HCT116 (cell line): Measurements from ENCODE around the gene ZNF839.
A peak's percentile ranks its signal among the peaks of the same experiment; 100 is the strongest.

ENCODE experiments used
- CEBPB ChIP-seq: IDR thresholded peaks from 2 replicates; pipeline ENCODE4 v1.6.1; 2012; ENCODE audit warnings: low read depth
- EGR1 ChIP-seq: IDR thresholded peaks from 2 replicates; pipeline ENCODE4 v1.6.1; 2012; ENCODE audit warnings: low read depth
- EZH2 ChIP-seq: fragments of 200-600 bp; sonication (generic); IDR thresholded peaks from 2 replicates; pipeline ENCODE4 v1.6.1; 2017; ENCODE audit warnings: antibody characterized with exemption, mixed run types
- POLR2A ChIP-seq: IDR thresholded peaks from 2 replicates; pipeline ENCODE4 v1.7.0; 2011; ENCODE audit warnings: borderline replicate concordance; ENCODE audit not compliant: insufficient read depth, insufficient read length; ENCODE audit errors: extremely low read depth
- RAD21 ChIP-seq: IDR thresholded peaks from 2 replicates; pipeline ENCODE4 v1.6.1; 2012; ENCODE audit warnings: low read depth, mild to moderate bottlenecking
- SP1 ChIP-seq: IDR thresholded peaks from 2 replicates; pipeline ENCODE4 v1.6.1; 2012; ENCODE audit warnings: low read depth
- ZFX ChIP-seq: fragments of 450-650 bp; IDR thresholded peaks from 2 replicates; pipeline ENCODE4 v1.6.1; 2017
- TF ChIP-seq, protein P1 (sequence below), 3 experiments: fragments of 200-600 bp in 1 of 3; sonication (generic) in 1 of 3; IDR thresholded peaks in 2 of 3; conservative IDR thresholded peaks in 1 of 3; 2 replicates each; pipeline ENCODE4 v1.5.1; 2012 to 2017; ENCODE audit warnings: low read depth in 2 of 3, low read length in 2 of 3, antibody characterized with exemption in 1 of 3, borderline replicate concordance in 1 of 3, control low read depth in 1 of 3, mild to moderate bottlenecking in 1 of 3, mixed read lengths in 1 of 3, mixed run types in 1 of 3, moderate library complexity in 1 of 3; ENCODE audit not compliant: insufficient read depth in 1 of 3
- TF ChIP-seq, protein P2 (sequence below): IDR thresholded peaks from 2 replicates; pipeline ENCODE4 v1.6.1; 2012; ENCODE audit warnings: low read depth

DNA sequence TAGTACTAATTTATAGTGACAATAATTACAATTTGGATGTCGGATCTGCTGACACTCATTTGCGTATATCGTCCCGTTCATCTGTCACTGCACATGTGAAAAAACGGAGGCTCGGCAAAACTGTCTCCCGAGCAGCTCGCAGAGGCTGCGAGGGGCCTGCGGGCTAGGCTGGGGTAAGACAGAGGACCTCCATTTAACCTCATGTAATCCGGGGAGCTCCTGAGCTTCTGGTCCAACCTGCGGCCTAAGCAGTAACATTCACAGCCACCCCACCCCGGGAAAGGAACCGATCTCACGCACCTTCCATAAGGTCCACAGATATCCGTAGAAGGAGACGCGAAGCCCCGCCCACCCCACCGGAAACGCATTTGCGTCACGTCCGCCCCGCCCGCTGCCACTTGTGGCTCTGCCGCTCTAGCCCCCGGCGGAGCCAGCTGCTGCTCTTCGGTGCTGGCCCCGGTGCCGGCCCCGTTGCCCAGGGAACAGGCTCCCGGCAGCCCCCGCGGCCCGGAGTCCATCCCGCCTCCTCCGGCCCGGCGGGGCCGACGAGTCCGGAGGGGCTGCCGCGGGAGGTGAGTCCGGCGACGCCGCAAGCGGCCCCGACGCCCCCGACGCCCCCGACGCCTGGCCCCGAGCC lies 43.1 kb downstream of the ZNF839 start, which contains the start of the genes CINP and TECPR2:
- TF ChIP-seq, protein P1, sequence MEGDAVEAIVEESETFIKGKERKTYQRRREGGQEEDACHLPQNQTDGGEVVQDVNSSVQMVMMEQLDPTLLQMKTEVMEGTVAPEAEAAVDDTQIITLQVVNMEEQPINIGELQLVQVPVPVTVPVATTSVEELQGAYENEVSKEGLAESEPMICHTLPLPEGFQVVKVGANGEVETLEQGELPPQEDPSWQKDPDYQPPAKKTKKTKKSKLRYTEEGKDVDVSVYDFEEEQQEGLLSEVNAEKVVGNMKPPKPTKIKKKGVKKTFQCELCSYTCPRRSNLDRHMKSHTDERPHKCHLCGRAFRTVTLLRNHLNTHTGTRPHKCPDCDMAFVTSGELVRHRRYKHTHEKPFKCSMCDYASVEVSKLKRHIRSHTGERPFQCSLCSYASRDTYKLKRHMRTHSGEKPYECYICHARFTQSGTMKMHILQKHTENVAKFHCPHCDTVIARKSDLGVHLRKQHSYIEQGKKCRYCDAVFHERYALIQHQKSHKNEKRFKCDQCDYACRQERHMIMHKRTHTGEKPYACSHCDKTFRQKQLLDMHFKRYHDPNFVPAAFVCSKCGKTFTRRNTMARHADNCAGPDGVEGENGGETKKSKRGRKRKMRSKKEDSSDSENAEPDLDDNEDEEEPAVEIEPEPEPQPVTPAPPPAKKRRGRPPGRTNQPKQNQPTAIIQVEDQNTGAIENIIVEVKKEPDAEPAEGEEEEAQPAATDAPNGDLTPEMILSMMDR (IDR thresholded peaks at IDR 0.05 in 2 of 3, conservative IDR thresholded peaks at IDR 0.05 in 1 of 3; ENCODE audit: borderline replicate concordance in 1 of 3, insufficient read depth in 1 of 3, low read depth in 2 of 3, low read length in 2 of 3) = no peak
- TF ChIP-seq, protein P2, sequence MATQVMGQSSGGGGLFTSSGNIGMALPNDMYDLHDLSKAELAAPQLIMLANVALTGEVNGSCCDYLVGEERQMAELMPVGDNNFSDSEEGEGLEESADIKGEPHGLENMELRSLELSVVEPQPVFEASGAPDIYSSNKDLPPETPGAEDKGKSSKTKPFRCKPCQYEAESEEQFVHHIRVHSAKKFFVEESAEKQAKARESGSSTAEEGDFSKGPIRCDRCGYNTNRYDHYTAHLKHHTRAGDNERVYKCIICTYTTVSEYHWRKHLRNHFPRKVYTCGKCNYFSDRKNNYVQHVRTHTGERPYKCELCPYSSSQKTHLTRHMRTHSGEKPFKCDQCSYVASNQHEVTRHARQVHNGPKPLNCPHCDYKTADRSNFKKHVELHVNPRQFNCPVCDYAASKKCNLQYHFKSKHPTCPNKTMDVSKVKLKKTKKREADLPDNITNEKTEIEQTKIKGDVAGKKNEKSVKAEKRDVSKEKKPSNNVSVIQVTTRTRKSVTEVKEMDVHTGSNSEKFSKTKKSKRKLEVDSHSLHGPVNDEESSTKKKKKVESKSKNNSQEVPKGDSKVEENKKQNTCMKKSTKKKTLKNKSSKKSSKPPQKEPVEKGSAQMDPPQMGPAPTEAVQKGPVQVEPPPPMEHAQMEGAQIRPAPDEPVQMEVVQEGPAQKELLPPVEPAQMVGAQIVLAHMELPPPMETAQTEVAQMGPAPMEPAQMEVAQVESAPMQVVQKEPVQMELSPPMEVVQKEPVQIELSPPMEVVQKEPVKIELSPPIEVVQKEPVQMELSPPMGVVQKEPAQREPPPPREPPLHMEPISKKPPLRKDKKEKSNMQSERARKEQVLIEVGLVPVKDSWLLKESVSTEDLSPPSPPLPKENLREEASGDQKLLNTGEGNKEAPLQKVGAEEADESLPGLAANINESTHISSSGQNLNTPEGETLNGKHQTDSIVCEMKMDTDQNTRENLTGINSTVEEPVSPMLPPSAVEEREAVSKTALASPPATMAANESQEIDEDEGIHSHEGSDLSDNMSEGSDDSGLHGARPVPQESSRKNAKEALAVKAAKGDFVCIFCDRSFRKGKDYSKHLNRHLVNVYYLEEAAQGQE = no peak
- peak; percentile 61 for TF ChIP-seq SP1
- TF ChIP-seq EGR1 = no peak
- TF ChIP-seq ZFX = peak; percentile 34; the same call in 1 of the 2 replicates
- peak; percentile 39 for TF ChIP-seq POLR2A
- TF ChIP-seq CEBPB = no peak
- TF ChIP-seq RAD21 = no peak
- TF ChIP-seq EZH2 = no peak
